Osteoblast (primary cell): ENCODE data around the gene BRME1. TPM values are rescaled to one million over a fixed set of nuclear protein-coding genes. Genes with fewer than 3 reads are reported as not detected.
A peak's percentile ranks its signal among the peaks of the same experiment; 100 is the strongest.

Experiments
- DNase-seq: peaks from one replicate; pipeline ENCODE4 v3.0.0; 2011; ENCODE audit warnings: low spot score, mixed read lengths; ENCODE audit not compliant: insufficient read length; ENCODE audit errors: missing footprints
- H2AFZ ChIP-seq: 2 replicates; pipeline ENCODE4 v1.6.0; 2011; ENCODE audit warnings: mild to moderate bottlenecking, low read length
- H3K27ac ChIP-seq: 2 replicates; pipeline ENCODE4 v1.5.1; 2011; ENCODE audit warnings: mild to moderate bottlenecking, low read depth, low read length, moderate library complexity
- H3K27me3 ChIP-seq: 2 replicates; pipeline ENCODE4 v1.6.0; 2012; ENCODE audit warnings: mild to moderate bottlenecking, control low read depth, inconsistent platforms, low read length, moderate library complexity; ENCODE audit not compliant: insufficient read depth
- H3K36me3 ChIP-seq: 2 replicates; pipeline ENCODE4 v1.5.1; 2011; ENCODE audit warnings: mild to moderate bottlenecking, low read length, control low read depth, moderate library complexity; ENCODE audit not compliant: insufficient read depth
- H3K4me1 ChIP-seq: 2 replicates; pipeline ENCODE4 v1.5.1; 2011; ENCODE audit warnings: mild to moderate bottlenecking, low read length, control low read depth, moderate library complexity; ENCODE audit not compliant: insufficient read depth
- H3K4me2 ChIP-seq: 2 replicates; pipeline ENCODE4 v1.6.0; 2011; ENCODE audit warnings: mild to moderate bottlenecking, low read length; ENCODE audit not compliant: insufficient read depth
- H3K4me3 ChIP-seq: fragments of 200-600 bp; sonication (generic); 3 replicates; pipeline ENCODE4 v1.5.1; 2012; ENCODE audit warnings: mild to moderate bottlenecking, low read length, inconsistent platforms; ENCODE audit not compliant: insufficient read depth
- H3K79me2 ChIP-seq: 2 replicates; pipeline ENCODE4 v1.6.0; 2012; ENCODE audit warnings: mild to moderate bottlenecking, low read length, control low read depth, inconsistent platforms; ENCODE audit not compliant: insufficient read depth
- H3K9me3 ChIP-seq: 2 replicates; pipeline ENCODE4 v1.5.1; 2011; ENCODE audit warnings: low read depth, low read length, control low read depth
- H4K20me1 ChIP-seq: 2 replicates; pipeline ENCODE4 v1.6.0; 2012; ENCODE audit warnings: mild to moderate bottlenecking, low read length, control low read depth; ENCODE audit not compliant: insufficient read depth
- CTCF ChIP-seq: IDR thresholded peaks from 2 replicates; pipeline ENCODE4 v1.5.1; 2011; ENCODE audit warnings: mild to moderate bottlenecking, low read depth, low read length, moderate library complexity; ENCODE audit errors: extremely low read depth
- total RNA-seq: library from RNA; depleted of rRNA; stranded (reverse); fragments of >200 nt; gene quantifications from 2 replicates; pipeline ENCODE4 v1.2.3, GENCODE V29; 2012

The BRME1 gene
- total RNA-seq, 1 donor: 0.72 TPM

GRCh38 chr19:13877303-13877702 lies 28.6 kb downstream of the BRME1 start:
- Histone ChIP-seq H2AFZ (no peak overlapping the region), H4K20me1 (no peaks in the 10 kb centered on the region), H3K27me3 (no peaks in the 10 kb centered on the region), H3K4me2 (no peak overlapping the region), H3K79me2 (no peaks in the 10 kb centered on the region), H3K4me3 (no peak overlapping the region), H3K4me1 (peaks cover 20% of the 10 kb centered on the region), H3K9me3 (no peaks in the 10 kb centered on the region), H3K27ac (no peak overlapping the region), H3K36me3 (no peaks in the 10 kb centered on the region)
- no peak for TF ChIP-seq CTCF
- DNase-seq: peak; percentile 23

- no peak within 1 kb of the TSS for H3K27ac ChIP-seq
- peak; percentile 66 for DNase-seq
- H2AFZ ChIP-seq: no peak within 1 kb of the TSS
- H3K4me1 ChIP-seq: peaks cover 17% of the 10 kb centered on the region
- H3K9me3 ChIP-seq: no peaks in the 10 kb centered on the region
- no peaks in the 10 kb centered on the region for H3K79me2 ChIP-seq
- no peak within 1 kb of the TSS for H3K4me2 ChIP-seq
- H3K27me3 ChIP-seq: no peaks in the 10 kb centered on the region
- no peak within 1 kb of the TSS for H3K4me3 ChIP-seq
- TF ChIP-seq CTCF: no peak
- no peaks in the 10 kb centered on the region for H4K20me1 ChIP-seq
- no peaks in the 10 kb centered on the region for H3K36me3 ChIP-seq
These were observed 29.1 kb downstream of the BRME1 start, which contains the start of gene NANOS3 for GRCh38 chr19:13876834-13877233. Gene NANOS3 (plus strand): TSS chr19:13877134. CDS start chr19:13877249, 115 bp downstream.

- H3K36me3 ChIP-seq: no peaks in the 10 kb centered on the region
- H4K20me1 ChIP-seq: no peaks in the 10 kb centered on the region
- no peaks in the 10 kb centered on the region for H3K27me3 ChIP-seq
- no peak overlapping the region for H3K27ac ChIP-seq
- H3K4me3 ChIP-seq: no peak overlapping the region
- no peak overlapping the region for H2AFZ ChIP-seq
- H3K9me3 ChIP-seq: no peaks in the 10 kb centered on the region
- no peak overlapping the region for H3K4me2 ChIP-seq
- peaks cover 6% of the 10 kb centered on the region for H3K4me1 ChIP-seq
- no peak for TF ChIP-seq CTCF
- no peaks in the 10 kb centered on the region for H3K79me2 ChIP-seq
- DNase-seq: peak; percentile 52
These were observed 30.1 kb downstream of the BRME1 start for GRCh38 chr19:13875824-13876223.

- no peaks in the 10 kb centered on the region for H3K27me3 ChIP-seq
- no peak overlapping the region for H3K4me2 ChIP-seq
- no peaks in the 10 kb centered on the region for H3K9me3 ChIP-seq
- no peaks in the 10 kb centered on the region for H4K20me1 ChIP-seq
- no peak for TF ChIP-seq CTCF
- peak; percentile 51 for DNase-seq
- no peaks in the 10 kb centered on the region for H3K36me3 ChIP-seq
- no peaks in the 10 kb centered on the region for H3K79me2 ChIP-seq
- H3K4me3 ChIP-seq: no peak overlapping the region
- H3K27ac ChIP-seq: no peak overlapping the region
- no peak overlapping the region for H2AFZ ChIP-seq
- H3K4me1 ChIP-seq: no peaks in the 10 kb centered on the region
These were observed 31.9 kb downstream of the BRME1 start for GRCh38 chr19:13873834-13874515.
